NOMO-1 treated with dmso at 0.1 percent for 144 hours (cell line): Measurements from ENCODE around the gene SHROOM2.

ENCODE experiments used
- DNase-seq: peaks from one replicate; lab custom pipeline; 2025; ENCODE audit not compliant: unreplicated experiment; lab: John Stamatoyannopoulos, UW

SHROOM2 gene

GRCh38 chrX:9927698-9928482, 141.7 kb downstream of the SHROOM2 start:
- no peak for DNase-seq

GRCh38 chrX:9935436-9935835, 149.2 kb downstream of the SHROOM2 start:
- no peak for DNase-seq

GRCh38 chrX:9937761-9938160, 151.5 kb downstream of the SHROOM2 start:
- no peak for DNase-seq

- DNase-seq, result no peak
These were observed 152.3 kb downstream of the SHROOM2 start for GRCh38 chrX:9938516-9938915.

- DNase-seq, result no peak
These were observed 154.2 kb downstream of the SHROOM2 start for GRCh38 chrX:9940421-9940820.

- no peak for DNase-seq
These were observed 155.9 kb downstream of the SHROOM2 start for GRCh38 chrX:9942086-9942485.

GRCh38 chrX:9943420-9943819, 157.2 kb downstream of the SHROOM2 start:
- DNase-seq, result no peak

- DNase-seq, result no peak
These were observed 161.0 kb downstream of the SHROOM2 start for GRCh38 chrX:9947131-9947794.

- DNase-seq, result no peak
These were observed 162.2 kb downstream of the SHROOM2 start for GRCh38 chrX:9948406-9948805.

GRCh38 chrX:9952300-9952699, 166.1 kb downstream of the SHROOM2 start:
- no peak for DNase-seq

GRCh38 chrX:9953396-9953795, 167.2 kb downstream of the SHROOM2 start:
- DNase-seq, result no peak

GRCh38 chrX:9955506-9955905, 169.3 kb downstream of the SHROOM2 start:
- DNase-seq, result no peak

GRCh38 chrX:9957743-9958142, 171.5 kb downstream of the SHROOM2 start:
- peak; percentile 30 for DNase-seq

- peak; percentile 9 for DNase-seq
These were observed 172.0 kb downstream of the SHROOM2 start for GRCh38 chrX:9958183-9958582.

GRCh38 chrX:9961750-9962149, 175.5 kb downstream of the SHROOM2 start:
- DNase-seq, result no peak

GRCh38 chrX:9966775-9967408, 180.7 kb downstream of the SHROOM2 start, which contains the start of gene CLDN34:
Gene CLDN34 (plus strand): TSS chrX:9967358. CDS start chrX:9967358, 0 bp downstream.
- DNase-seq, result no peak

- DNase-seq, result no peak
These were observed 191.4 kb downstream of the SHROOM2 start for GRCh38 chrX:9977635-9978034.

- DNase-seq, result no peak
These were observed 194.2 kb downstream of the SHROOM2 start for GRCh38 chrX:9980401-9980800.

- DNase-seq, result no peak
These were observed 194.7 kb downstream of the SHROOM2 start for GRCh38 chrX:9980927-9981326.

- DNase-seq, result no peak
These were observed 197.2 kb downstream of the SHROOM2 start for GRCh38 chrX:9983441-9983840.

- no peak for DNase-seq
These were observed 197.6 kb downstream of the SHROOM2 start for GRCh38 chrX:9983846-9984245.

- no peak for DNase-seq
These were observed 202.5 kb downstream of the SHROOM2 start for GRCh38 chrX:9988762-9989161.
